ENCODE data around the gene GFOD1.

GFOD1 gene

DNA sequence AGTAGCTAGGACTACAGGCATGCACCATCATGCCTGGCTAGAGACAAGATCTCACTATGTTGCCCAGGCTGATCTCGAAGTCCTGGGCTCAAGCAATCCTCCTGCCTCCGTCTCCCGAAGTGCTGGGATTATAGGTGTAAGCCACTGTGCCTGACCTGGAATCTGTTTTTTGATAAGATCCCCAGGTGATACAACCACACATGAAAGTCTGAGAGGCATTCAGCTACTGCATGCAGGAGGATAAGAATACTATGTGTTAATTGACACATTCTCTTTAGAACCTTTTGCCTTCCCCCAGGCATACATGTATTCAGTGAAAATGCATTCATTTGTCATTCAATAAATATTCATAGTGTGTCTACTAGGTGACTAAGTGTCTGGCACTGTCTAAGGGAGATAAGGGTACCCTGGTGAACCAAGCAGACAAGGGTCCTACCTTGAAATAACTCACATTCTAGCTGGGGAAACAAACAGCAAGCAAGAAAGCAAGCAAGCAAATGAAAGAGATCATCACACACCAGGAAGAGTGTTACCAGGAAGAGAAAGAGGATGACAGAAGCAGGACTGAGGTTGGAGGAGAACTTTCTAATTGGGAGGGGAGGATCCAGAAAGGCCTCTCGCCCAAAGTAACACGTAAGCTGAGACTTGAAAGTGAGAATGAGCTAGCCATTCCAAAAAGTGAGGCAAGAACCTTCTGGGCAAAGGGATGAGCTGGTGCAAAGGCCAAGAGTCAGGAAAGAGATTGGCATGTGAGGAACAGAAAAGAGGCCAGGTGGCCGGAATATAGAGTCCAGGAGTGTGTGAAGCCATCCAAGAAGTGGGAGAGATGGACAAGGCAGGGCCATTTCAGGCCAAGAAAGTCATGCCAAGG is 6.5 kb downstream of the GFOD1 start:
- H3K36me3 Mint-ChIP-seq: peaks cover 21% of the 10 kb centered on the region
- H3K27me3 Mint-ChIP-seq: no peaks in the 10 kb centered on the region
- no peaks in the 10 kb centered on the region for H3K9me3 Mint-ChIP-seq
- peaks cover 53% of the 10 kb centered on the region for H3K4me1 Mint-ChIP-seq
- no peak overlapping the region for H3K4me3 Mint-ChIP-seq
- H3K27ac Mint-ChIP-seq: peak overlapping the region; percentile 36
- ATAC-seq: no peak

DNA sequence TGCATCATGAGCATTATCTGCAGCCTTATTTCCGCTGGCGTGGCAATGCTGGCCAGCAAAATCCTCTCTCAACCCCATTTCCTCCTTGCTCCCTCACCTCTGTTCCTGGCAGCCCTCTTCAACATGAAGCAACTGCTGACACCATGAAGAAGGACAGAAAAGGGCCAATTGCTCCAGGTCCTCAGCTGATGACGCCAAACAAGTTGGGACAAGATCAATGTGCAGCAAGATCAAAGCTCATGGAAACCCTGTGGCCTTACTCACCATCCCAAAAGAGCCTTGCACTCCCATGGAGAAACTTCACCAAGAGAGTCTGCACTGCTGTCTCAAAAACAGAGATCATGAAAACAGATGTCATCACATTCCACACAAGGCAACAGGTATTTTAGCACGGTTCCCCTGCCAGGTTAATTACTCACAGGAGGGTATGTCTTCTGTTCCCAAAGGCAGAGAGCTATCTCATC is 7.4 kb downstream of the GFOD1 start:
- Mint-ChIP-seq H3K36me3 (peaks cover 22% of the 10 kb centered on the region), H3K27ac (peak overlapping the region; percentile 19)

DNA sequence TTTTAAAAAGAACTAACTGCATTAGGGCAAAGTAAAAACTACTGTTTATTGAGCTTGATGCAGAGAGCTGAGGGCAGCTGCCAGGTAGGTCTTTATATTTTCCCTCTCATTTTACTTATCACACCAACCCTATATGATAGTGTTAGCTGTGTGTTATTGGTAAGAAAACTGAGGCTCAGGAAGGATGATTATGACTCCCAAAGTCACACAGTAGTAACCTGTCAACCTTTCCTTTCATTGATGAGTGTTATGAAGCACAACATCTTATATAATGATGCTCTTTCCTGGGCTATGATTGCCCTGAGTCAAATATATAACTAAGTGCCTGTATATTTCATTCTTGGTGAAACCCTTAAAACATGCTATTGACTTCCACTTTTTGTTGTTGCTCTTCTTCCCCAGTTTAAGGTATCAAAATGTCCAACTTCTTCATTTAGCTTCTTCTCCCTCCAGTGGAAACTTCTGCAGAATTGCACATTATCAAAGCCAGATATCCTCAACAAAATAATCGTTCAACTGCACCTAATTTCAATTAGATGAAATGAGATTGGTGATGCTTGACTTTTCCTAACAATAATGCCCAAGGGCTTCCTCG is 8.1 kb downstream of the GFOD1 start:
- peak overlapping the region; percentile 19 for H3K27ac Mint-ChIP-seq
- H3K36me3 Mint-ChIP-seq: peaks cover 27% of the 10 kb centered on the region
- H3K27me3 Mint-ChIP-seq: no peaks in the 10 kb centered on the region
- H3K9me3 Mint-ChIP-seq: no peaks in the 10 kb centered on the region
- H3K4me3 Mint-ChIP-seq: no peak overlapping the region
- ATAC-seq: no peak
- H3K4me1 Mint-ChIP-seq: peaks cover 46% of the 10 kb centered on the region

More for the DNA sequence above, 7.4 kb downstream of the GFOD1 start:
- Mint-ChIP-seq H3K4me3 (no peak overlapping the region), H3K27me3 (no peaks in the 10 kb centered on the region), H3K4me1 (peaks cover 47% of the 10 kb centered on the region), H3K9me3 (no peaks in the 10 kb centered on the region)
- no peak for ATAC-seq

DNA sequence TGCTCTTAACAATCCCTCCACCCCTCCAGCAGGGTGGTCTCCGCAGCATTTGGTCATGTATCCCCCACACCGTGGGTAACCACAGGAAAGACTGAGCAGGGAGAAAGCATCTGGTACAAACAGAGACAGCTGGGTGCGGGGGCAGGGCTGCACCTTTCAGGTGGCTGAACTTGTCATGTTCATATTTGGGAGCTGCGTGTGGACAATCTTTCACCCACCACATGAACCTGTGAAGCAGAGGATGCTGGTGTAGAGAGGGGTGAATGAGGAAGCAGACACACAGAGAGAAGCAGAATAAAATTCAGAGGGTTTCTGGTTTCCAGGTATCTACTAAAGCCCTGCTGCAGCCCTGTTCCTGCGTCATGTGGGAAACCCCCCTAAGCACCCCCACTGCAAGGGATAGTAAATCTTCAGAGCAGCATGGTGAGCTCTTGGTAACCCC is 8.9 kb downstream of the GFOD1 start:
- Mint-ChIP-seq H3K9me3 (no peaks in the 10 kb centered on the region), H3K36me3 (peaks cover 27% of the 10 kb centered on the region), H3K27me3 (no peaks in the 10 kb centered on the region), H3K4me3 (no peak overlapping the region), H3K4me1 (peaks cover 42% of the 10 kb centered on the region), H3K27ac (no peak overlapping the region)
- ATAC-seq: peak; percentile 63

DNA sequence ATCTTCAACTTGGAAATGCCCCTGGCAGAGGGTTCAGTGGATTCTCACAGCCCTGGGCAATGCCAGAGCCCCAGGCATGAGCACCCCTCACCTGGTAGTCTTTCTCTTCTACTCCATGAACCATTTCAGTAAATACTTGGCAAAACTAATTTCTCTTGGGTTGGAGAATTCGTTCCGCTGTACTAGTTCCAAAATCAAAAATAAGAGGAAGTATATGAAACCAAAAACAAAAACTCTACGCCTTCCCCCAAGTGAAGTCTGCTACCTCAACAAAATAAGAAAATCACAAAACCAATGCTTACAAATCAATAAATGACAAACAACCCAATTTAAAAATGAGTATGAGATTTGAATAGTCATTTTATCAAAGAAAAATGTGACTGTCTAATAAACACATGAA is 12.6 kb downstream of the GFOD1 start:
- no peak for ATAC-seq
- H3K9me3 Mint-ChIP-seq: no peaks in the 10 kb centered on the region
- no peak overlapping the region for H3K4me3 Mint-ChIP-seq
- no peaks in the 10 kb centered on the region for H3K27me3 Mint-ChIP-seq
- H3K27ac Mint-ChIP-seq: peak overlapping the region; percentile 60
- peaks cover 50% of the 10 kb centered on the region for H3K4me1 Mint-ChIP-seq
- peaks cover 27% of the 10 kb centered on the region for H3K36me3 Mint-ChIP-seq

DNA sequence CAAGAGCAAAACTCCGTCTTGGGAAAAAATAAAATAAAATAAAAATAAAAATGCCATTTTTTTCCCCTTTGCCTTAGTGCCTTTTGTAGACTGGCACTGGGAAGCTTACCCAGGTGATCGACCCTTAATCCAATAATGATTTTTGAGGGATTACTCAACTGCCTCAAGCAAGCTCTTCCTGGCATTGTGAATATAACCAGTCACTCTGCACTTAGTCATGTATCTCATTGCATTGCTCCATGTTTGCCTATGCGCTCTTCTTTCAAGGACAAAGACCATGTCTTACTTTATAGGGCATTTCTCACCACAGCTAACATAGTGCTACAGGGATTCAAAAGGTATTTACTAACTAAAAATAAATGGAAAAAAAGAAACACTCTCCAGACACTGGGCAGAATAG is 13.0 kb downstream of the GFOD1 start:
- no peak for ATAC-seq
- no peaks in the 10 kb centered on the region for H3K27me3 Mint-ChIP-seq
- H3K27ac Mint-ChIP-seq: peak overlapping the region; percentile 60
- H3K36me3 Mint-ChIP-seq: peaks cover 26% of the 10 kb centered on the region
- no peak overlapping the region for H3K4me3 Mint-ChIP-seq
- H3K9me3 Mint-ChIP-seq: no peaks in the 10 kb centered on the region
- peaks cover 50% of the 10 kb centered on the region for H3K4me1 Mint-ChIP-seq

DNA sequence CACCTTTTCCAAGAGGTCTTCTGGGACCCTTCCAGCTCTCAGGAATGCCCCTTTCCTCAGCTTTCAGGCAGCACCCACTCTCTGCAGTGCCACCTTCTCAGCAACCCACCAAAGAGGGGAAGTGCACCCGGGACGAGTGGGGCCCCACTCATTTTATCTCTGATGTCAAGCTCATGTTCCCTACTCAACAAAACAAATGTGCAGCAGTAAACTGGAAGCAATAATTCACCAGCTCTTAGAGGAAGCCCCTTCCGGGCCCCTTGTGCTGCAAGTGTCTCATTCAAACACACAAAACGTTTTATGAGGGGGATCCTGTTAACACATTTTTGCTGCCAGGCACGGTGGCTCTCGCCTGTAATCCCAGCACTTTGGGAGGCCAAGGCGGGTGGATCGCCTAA is 13.6 kb downstream of the GFOD1 start:
- no peak overlapping the region for H3K27ac Mint-ChIP-seq
- H3K9me3 Mint-ChIP-seq: no peaks in the 10 kb centered on the region
- no peak for ATAC-seq
- peaks cover 31% of the 10 kb centered on the region for H3K36me3 Mint-ChIP-seq
- peaks cover 54% of the 10 kb centered on the region for H3K4me1 Mint-ChIP-seq
- no peaks in the 10 kb centered on the region for H3K27me3 Mint-ChIP-seq
- no peak overlapping the region for H3K4me3 Mint-ChIP-seq

DNA sequence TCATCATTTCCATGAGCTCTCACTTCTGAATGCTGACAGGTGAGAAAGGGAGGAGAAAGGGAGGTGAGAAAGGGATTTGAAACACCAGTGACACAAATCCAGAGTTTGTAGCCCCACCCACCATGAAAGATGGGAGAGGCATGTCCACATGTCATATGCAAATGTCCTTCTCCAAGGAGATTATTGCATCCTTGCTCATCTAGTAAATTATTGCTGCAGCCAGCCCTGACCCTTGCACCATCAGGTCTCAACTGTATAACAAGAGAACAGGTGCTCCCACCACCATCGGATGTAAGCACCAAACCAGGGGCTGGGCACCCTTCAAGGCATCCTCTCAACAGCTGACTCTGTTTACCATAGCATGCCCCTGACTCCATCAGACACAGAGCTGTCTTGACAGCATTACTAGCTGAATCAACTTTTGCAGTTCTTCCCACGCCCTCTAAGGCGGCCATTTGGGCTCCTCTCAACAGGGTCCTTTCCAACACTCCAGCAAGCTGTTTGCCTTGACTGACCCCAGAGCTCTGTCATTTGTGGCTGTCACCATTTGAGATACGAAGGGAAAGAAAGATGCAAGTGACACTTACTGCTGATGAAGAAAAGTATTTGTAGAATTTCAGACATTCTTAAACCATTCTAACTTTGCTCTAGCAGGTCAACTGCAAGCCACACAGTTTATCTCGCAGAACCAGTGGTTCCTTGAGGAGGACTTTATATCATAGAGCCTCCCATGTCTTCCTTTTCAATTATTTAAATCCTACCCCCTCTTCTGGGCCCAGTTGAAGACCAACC is 14.2 kb downstream of the GFOD1 start:
- ATAC-seq: no peak
- H3K4me3 Mint-ChIP-seq: no peak overlapping the region
- peaks cover 29% of the 10 kb centered on the region for H3K36me3 Mint-ChIP-seq
- H3K27me3 Mint-ChIP-seq: no peaks in the 10 kb centered on the region
- H3K4me1 Mint-ChIP-seq: peaks cover 48% of the 10 kb centered on the region
- H3K27ac Mint-ChIP-seq: no peak overlapping the region
- H3K9me3 Mint-ChIP-seq: no peaks in the 10 kb centered on the region

DNA sequence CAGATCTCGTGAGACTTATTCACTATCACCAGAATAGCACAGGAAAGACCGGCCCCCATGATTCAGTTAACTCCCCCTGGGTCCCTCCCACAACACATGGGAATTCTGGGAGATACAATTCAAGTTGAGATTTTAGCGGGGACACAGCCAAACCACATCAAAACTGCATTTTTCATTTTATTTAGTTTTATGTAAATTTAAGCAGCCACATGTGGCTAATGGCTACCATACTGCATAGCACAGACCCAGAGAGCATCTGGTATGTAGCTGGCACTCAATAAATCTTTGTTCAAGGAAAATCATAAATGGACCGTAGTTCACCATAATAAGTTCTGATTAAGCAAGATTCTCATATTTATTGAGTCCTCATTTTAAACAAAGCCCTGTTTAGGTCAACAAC is 15.3 kb downstream of the GFOD1 start:
- no peak overlapping the region for H3K4me3 Mint-ChIP-seq
- peak overlapping the region; percentile 67 for H3K27ac Mint-ChIP-seq
- no peaks in the 10 kb centered on the region for H3K9me3 Mint-ChIP-seq
- peaks cover 29% of the 10 kb centered on the region for H3K36me3 Mint-ChIP-seq
- no peaks in the 10 kb centered on the region for H3K27me3 Mint-ChIP-seq
- ATAC-seq: no peak
- H3K4me1 Mint-ChIP-seq: peaks cover 50% of the 10 kb centered on the region

DNA sequence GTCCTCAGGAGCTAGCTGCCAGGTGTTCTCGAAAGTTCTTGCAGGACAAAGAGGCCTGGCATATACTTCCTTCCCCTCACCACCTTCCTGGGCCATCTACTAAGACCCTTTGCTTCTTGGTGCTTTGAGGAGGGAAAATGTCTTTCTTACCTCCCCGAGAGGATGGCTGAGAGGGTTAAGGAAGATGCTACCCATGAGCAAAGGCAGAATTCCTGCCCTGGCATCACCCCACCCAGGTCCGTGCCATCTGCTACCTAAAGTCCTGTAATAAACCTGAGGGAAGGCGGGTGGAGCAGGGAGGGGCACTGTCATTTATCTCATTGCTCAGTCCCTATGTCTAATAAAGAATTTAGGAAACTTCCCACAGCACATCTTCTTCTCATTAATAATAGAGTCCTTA is 16.2 kb downstream of the GFOD1 start:
- Mint-ChIP-seq H3K4me3 (no peak overlapping the region), H3K27me3 (no peaks in the 10 kb centered on the region), H3K27ac (peak overlapping the region; percentile 67), H3K9me3 (no peaks in the 10 kb centered on the region), H3K4me1 (peaks cover 59% of the 10 kb centered on the region), H3K36me3 (peaks cover 29% of the 10 kb centered on the region)
- no peak for ATAC-seq

DNA sequence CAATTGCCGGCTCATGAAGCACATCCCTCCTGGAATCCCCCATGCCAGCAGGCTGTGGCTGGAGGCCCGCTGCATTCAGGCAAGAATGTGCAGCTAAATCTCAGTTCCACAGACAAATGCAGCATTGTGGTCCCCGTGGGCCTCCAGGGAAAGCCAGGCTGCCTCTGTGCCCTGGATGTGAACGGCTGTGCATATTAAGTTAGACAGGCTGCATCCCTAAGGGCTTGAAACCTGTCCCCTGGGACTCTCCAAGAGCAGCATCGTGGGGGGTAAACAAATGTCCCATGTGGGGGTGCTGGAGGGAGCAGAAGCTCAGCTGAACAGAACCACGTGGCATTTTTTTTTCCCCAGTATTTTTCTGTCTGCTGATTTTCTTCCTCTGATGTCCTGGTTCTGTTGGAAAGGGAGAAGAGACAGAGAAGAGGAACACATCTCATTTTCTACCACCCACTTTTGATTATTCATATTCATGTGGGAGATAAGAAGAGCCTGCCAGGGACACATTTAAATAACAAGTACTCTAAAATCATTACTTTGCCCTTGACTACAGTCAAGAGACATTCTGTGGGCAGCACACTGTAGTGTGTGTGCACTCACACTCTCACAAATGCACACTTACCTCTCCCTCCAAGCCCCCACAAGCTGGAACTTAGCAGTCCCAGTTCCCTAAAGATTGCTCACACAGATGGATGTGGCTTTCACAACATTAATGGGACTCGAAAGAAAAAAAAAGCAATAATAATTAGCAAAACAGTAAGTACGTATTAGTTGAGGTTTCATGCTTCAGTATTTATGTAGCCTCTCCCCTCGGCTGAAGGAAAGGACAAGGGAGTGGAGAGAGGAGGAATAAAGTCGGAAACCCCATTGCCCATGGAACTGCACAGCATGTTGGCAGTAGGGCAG is 16.9 kb downstream of the GFOD1 start:
- no peaks in the 10 kb centered on the region for H3K9me3 Mint-ChIP-seq
- H3K27me3 Mint-ChIP-seq: no peaks in the 10 kb centered on the region
- peaks cover 29% of the 10 kb centered on the region for H3K36me3 Mint-ChIP-seq
- H3K4me1 Mint-ChIP-seq: peaks cover 66% of the 10 kb centered on the region
- peak overlapping the region; percentile 67 for H3K27ac Mint-ChIP-seq
- H3K4me3 Mint-ChIP-seq: peak overlapping the region; percentile 2
- no peak for ATAC-seq

DNA sequence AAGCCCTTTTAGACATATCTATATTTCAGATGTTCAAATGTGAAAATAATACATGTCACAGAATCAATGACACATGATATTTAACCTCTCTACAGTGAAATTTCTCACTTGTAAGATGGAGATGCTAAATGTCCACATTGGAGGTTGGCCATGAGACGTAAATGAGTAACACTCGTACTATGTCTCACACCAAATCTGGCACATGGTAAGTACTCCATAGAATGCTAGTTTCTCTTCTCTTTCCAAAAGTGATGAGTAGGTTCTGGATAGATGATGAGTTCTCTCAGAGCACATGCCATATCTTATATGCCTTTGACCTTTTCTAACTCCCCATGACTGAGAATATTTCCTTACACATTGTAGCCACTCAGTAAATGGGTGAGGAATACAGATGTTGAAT is 17.7 kb downstream of the GFOD1 start:
- Mint-ChIP-seq H3K4me1 (peaks cover 69% of the 10 kb centered on the region), H3K9me3 (no peaks in the 10 kb centered on the region), H3K27me3 (no peaks in the 10 kb centered on the region), H3K36me3 (peaks cover 24% of the 10 kb centered on the region), H3K4me3 (no peak overlapping the region), H3K27ac (peak overlapping the region; percentile 67)
- no peak for ATAC-seq

DNA sequence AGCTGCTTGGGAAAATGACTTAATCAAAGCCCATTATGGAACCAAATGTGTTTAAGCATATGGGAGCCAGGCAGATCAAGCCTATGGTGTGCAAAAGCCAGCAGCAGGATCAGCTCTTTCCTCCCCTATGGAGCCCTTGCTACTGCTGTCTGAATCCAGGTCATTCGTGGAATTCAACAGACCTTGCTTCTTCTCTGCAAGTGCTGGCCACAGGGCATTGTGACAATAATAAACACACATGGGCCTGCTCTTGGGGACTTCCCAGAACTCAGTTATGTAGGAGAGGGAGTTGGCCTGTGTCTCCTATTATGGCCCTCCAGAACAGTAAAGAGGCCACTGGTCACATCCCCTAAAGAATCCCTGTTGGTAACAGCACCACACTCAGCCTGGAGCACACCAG is 18.6 kb downstream of the GFOD1 start:
- Mint-ChIP-seq H3K4me1 (peaks cover 73% of the 10 kb centered on the region), H3K9me3 (no peaks in the 10 kb centered on the region), H3K27ac (peak overlapping the region; percentile 15), H3K36me3 (peaks cover 22% of the 10 kb centered on the region), H3K27me3 (no peaks in the 10 kb centered on the region), H3K4me3 (no peak overlapping the region)
- ATAC-seq: no peak

DNA sequence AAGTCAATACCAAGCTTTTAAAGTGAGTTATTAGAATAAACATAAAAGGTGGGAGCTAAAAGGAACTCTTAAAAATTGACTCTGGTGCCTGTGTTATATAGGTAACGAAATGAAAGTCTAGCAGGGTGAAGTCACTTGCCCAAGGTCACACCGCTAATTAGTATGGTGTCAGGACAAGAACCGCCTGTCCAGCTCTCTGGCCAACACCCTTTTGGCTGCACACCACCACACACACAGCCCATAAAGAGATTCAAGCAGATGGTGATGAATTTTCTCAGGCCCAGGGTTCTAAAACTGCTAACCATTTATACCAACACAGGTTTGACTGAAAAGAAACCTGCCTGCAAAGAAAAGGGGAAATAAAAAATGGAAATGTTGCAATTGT is 20.2 kb downstream of the GFOD1 start:
- H3K9me3 Mint-ChIP-seq: no peaks in the 10 kb centered on the region
- peaks cover 22% of the 10 kb centered on the region for H3K36me3 Mint-ChIP-seq
- no peak overlapping the region for H3K4me3 Mint-ChIP-seq
- H3K4me1 Mint-ChIP-seq: peaks cover 77% of the 10 kb centered on the region
- H3K27ac Mint-ChIP-seq: no peak overlapping the region
- no peaks in the 10 kb centered on the region for H3K27me3 Mint-ChIP-seq
- ATAC-seq: no peak

All from stimulated activated memory B cell treated with anti-CD40 and anti-IgM and Interleukin-4, amounts not matched to agents 10 μg/mL and 1 μg/mL and 100 μg/mL, for 72 hours (primary cell).